ENCODE results near the gene USP24. TPM values are rescaled to one million over a fixed set of nuclear protein-coding genes. Genes with fewer than 3 reads are reported as not detected.
A peak's percentile ranks its signal among the peaks of the same experiment; 100 is the strongest.

The USP24 gene
- total RNA-seq, 1 donor from 2014 or later = 44.6 TPM

DNA sequence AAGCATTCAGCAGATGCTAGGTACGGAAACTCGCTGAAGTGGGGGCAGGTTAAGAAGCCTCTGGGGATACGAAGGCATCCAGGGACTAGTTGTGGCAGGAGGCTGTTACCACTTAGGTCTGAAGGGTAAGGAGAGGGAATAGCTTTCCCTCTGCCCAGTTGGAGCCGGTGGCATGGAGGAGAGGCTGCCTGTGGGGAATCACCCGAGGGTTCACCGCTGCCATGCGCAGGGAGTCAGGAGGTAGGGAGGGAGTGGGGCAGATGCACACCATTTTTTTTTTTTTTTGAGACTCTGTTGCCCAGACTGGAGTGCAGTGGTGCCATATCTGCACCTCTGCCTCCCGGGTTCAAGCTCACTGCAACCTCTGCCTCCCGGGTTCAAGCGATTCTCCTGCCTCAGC is 169.7 kb downstream of the USP24 start:
- TF ChIP-seq, protein P1, sequence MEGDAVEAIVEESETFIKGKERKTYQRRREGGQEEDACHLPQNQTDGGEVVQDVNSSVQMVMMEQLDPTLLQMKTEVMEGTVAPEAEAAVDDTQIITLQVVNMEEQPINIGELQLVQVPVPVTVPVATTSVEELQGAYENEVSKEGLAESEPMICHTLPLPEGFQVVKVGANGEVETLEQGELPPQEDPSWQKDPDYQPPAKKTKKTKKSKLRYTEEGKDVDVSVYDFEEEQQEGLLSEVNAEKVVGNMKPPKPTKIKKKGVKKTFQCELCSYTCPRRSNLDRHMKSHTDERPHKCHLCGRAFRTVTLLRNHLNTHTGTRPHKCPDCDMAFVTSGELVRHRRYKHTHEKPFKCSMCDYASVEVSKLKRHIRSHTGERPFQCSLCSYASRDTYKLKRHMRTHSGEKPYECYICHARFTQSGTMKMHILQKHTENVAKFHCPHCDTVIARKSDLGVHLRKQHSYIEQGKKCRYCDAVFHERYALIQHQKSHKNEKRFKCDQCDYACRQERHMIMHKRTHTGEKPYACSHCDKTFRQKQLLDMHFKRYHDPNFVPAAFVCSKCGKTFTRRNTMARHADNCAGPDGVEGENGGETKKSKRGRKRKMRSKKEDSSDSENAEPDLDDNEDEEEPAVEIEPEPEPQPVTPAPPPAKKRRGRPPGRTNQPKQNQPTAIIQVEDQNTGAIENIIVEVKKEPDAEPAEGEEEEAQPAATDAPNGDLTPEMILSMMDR (conservative IDR thresholded peaks at IDR 0.05) = no peak
- H3K9me3 Mint-ChIP-seq = no peaks in the 10 kb centered on the region
- H3K27me3 Mint-ChIP-seq (ENCODE audit: low read depth) = peaks cover 15% of the 10 kb centered on the region
- no peak for DNase-seq (ENCODE audit: low read depth, low spot score)
- peaks cover 5% of the 10 kb centered on the region for H3K36me3 Mint-ChIP-seq (ENCODE audit: low read depth)
- H3K4me3 Mint-ChIP-seq = no peak overlapping the region
- H3K4me1 Mint-ChIP-seq = peaks cover 27% of the 10 kb centered on the region
- no peak overlapping the region for H3K27ac Mint-ChIP-seq (ENCODE audit: unreplicated experiment)

DNA sequence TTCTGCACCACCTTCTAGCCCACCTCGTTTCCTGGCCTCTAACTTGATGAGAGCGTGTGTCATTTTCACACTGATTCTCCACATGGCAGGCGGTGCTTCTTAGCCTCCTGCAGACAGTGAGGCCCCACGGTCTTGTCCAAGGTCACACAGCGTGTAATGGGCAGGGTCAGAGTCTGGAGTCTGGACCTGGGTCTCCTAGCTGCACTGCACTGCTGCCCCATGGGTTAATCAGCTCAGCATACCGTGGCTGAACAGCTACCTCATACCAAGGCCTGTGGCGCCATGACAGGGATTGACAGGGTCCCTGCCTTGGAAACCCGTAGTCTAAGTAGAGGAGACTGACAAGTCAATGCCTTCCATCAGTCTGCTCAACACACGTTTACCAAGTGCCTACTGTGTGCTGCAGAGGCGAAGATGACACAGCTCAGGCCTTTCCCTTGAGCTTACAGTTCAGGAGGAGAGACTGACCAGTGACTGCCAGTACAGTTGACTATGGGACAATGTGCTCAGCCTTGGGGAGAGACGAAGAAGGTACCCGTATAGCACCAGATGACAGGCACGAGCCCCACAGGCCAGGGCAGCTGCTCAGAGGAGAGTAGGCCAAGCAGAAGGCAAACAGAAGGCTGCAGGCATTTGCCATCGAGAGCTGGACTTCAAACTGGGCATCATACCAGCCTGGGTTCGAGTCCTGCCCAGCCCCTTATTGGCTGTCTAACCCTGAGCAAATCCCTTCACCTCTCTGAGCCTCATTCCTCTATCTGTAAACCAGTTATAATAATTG is 170.4 kb downstream of the USP24 start:
- TF ChIP-seq, protein P1 (conservative IDR thresholded peaks at IDR 0.05) = no peak
- H3K27ac Mint-ChIP-seq (ENCODE audit: unreplicated experiment) = no peak overlapping the region
- H3K36me3 Mint-ChIP-seq (ENCODE audit: low read depth) = peaks cover 5% of the 10 kb centered on the region
- H3K4me1 Mint-ChIP-seq = peaks cover 32% of the 10 kb centered on the region
- no peaks in the 10 kb centered on the region for H3K9me3 Mint-ChIP-seq
- no peak overlapping the region for H3K4me3 Mint-ChIP-seq
- H3K27me3 Mint-ChIP-seq (ENCODE audit: low read depth) = peaks cover 21% of the 10 kb centered on the region
- DNase-seq (ENCODE audit: low read depth, low spot score) = no peak

DNA sequence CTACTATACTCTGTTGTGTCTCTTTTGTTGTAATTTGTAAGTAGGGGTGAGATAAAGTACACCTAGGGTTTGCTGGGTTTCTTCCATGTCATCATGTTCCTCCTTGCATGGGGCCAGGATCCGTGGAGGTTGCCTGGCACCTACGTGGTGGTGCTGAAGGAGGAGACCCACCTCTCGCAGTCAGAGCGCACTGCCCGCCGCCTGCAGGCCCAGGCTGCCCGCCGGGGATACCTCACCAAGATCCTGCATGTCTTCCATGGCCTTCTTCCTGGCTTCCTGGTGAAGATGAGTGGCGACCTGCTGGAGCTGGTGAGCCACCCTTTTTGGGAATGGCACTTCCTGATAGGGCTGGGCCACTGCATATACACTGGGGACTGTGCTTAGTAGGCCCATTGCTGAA is 171.4 kb downstream of the USP24 start:
- peaks cover 32% of the 10 kb centered on the region for H3K27me3 Mint-ChIP-seq (ENCODE audit: low read depth)
- DNase-seq (ENCODE audit: low read depth, low spot score) = no peak
- TF ChIP-seq, protein P1 (conservative IDR thresholded peaks at IDR 0.05) = no peak
- peak overlapping the region; percentile 75 for H3K27ac Mint-ChIP-seq (ENCODE audit: unreplicated experiment)
- no peak overlapping the region for H3K4me3 Mint-ChIP-seq
- peaks cover 5% of the 10 kb centered on the region for H3K36me3 Mint-ChIP-seq (ENCODE audit: low read depth)
- H3K9me3 Mint-ChIP-seq = no peaks in the 10 kb centered on the region
- H3K4me1 Mint-ChIP-seq = peaks cover 37% of the 10 kb centered on the region

DNA sequence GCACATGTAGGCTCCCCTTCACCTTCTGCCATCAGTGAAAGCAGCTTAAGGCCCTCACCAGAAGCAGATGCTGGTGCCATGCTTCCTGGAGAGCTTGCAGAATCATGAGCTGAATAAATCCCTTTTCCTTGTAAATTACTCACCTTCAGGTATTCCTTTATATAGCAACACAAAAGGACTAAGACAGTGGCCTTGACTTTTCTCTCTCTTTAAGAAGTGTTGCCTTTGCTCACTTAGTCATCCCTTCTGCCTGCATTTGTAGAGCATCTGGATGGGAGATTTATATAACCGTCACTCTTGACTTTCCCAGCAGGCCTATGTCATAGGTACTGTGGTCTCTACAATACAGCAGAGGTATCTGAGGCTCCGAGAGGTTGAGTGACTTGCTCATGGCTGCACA is 172.2 kb downstream of the USP24 start:
- TF ChIP-seq, protein P1 (conservative IDR thresholded peaks at IDR 0.05) = no peak
- Mint-ChIP-seq H3K4me1 (peaks cover 41% of the 10 kb centered on the region), H3K36me3 (ENCODE audit: low read depth) (peaks cover 5% of the 10 kb centered on the region), H3K27me3 (ENCODE audit: low read depth) (peaks cover 39% of the 10 kb centered on the region), H3K4me3 (peak overlapping the region; percentile 68), H3K27ac (ENCODE audit: unreplicated experiment) (no peak overlapping the region), H3K9me3 (no peaks in the 10 kb centered on the region)
- DNase-seq (ENCODE audit: low read depth, low spot score) = no peak

DNA sequence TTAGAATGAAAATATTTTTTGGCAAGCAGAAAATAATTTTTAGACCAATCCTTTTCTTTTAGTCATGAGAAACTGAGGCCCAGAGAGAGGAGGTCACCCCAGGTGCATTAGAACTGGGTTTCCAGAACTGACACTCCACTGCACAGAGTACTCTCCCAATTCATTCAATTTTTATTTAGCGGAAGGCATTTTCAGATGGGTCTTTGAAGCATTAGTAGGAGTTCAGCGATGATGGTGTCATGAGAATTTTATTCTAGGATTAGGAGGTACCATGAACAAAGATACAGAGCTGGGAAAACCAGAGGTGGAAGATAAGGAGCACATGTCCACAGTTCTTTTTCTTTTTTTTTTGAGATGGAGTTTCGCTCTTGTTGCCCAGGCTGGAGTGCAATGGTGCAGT is 173.6 kb downstream of the USP24 start:
- TF ChIP-seq, protein P1 (conservative IDR thresholded peaks at IDR 0.05) = no peak
- no peak for DNase-seq (ENCODE audit: low read depth, low spot score)
- H3K27ac Mint-ChIP-seq (ENCODE audit: unreplicated experiment) = no peak overlapping the region
- no peaks in the 10 kb centered on the region for H3K9me3 Mint-ChIP-seq
- H3K4me3 Mint-ChIP-seq = no peak overlapping the region
- peaks cover 41% of the 10 kb centered on the region for H3K4me1 Mint-ChIP-seq
- H3K36me3 Mint-ChIP-seq (ENCODE audit: low read depth) = peaks cover 5% of the 10 kb centered on the region
- H3K27me3 Mint-ChIP-seq (ENCODE audit: low read depth) = peaks cover 52% of the 10 kb centered on the region
